NCI-H1436 treated with DMSO at 0.1 percent for 48 hours (cell line): Measurements from ENCODE around the gene SORL1-AS1.
"Not testable (repeated sequence)": the region's sequence is repeated elsewhere in the genome, so short reads cannot be mapped to it uniquely, and the experiment has no call there.

ENCODE experiments used
- DNase-seq: peaks from one replicate; lab custom pipeline; 2025; lab: John Stamatoyannopoulos, UW

Gene SORL1-AS1

DNA sequence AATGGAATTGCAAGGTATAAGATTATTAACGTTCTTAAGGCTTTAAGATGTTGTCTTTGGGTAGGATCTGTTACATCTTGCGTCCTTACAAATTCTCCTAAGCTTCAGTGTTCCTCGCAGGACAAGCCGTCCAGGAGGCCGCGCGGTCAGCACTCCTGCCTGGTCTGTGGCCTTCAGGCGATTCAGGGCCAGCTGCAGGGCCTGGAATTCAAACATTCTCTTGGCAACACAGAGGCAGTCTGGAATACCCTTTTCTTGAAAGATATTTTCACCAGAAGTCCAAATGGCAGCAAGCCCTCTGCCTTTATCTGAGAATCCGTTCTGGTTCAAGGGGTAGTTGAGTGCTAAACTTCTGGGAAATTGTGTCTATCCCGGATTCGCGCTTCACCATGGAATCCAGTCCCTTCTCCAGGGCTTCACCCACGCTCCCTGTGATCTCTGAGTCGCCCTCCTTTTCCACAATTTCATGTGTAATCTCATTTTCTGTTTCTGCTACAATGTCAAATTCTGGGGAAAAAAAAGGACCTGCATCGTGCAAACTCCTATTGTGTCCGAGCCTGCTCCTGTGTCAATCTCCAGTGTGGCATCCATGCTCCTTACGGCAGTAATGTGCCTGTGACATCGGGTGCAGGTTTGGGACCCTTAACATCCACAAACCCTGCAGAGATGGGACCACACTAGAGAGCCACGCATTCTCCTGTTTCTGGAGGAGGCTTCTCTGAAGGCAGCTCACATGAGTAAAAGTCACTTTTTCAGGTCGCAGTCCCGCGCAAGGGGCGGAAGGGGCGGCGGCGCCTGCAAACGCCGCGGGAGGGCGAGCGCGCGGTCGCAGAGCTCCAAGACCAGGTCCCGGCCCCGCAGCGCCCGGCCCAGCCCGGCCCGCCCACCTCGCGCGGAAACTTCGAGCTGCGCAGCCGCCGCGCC lies 26.0 kb downstream of the SORL1-AS1 start:
- no peak for DNase-seq

DNA sequence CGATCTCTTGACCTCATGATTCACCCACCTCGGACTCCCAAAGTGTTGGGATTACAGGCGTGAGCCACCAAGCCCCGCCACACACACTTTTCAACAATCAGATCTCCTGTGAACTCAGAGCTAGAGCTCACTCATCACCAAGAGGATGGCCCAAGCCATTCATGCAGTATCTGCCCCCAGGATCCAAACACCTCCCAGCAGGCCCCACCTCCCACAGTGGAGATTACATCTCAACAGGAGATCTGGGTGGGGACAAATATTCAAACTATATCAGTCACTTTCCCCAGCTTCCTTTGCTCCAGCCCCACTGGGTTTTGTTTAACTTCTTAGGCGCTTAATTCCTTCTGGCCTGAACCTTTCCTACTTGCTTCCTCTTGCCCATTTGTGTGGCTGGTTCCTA lies 26.9 kb downstream of the SORL1-AS1 start:
- DNase-seq: no peak

DNA sequence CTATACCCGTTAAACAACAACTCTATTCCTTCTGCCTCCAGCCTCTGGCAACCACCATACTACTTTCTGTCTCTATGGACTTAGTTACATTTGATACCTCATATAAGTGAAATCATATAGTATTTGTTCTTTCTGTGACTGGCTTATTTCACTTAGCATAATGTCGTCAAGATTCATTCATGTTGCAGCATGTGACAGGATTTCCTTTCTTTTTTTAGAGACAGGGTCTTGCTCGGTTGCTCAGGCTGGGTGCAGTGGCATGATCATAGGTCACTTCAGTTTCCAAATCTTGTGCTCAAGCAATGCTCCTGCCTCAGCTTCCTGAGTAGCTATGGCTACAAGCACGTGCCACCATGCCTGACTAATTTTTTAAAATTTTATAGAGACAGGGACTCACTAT lies 30.1 kb downstream of the SORL1-AS1 start:
- DNase-seq: no peak

DNA sequence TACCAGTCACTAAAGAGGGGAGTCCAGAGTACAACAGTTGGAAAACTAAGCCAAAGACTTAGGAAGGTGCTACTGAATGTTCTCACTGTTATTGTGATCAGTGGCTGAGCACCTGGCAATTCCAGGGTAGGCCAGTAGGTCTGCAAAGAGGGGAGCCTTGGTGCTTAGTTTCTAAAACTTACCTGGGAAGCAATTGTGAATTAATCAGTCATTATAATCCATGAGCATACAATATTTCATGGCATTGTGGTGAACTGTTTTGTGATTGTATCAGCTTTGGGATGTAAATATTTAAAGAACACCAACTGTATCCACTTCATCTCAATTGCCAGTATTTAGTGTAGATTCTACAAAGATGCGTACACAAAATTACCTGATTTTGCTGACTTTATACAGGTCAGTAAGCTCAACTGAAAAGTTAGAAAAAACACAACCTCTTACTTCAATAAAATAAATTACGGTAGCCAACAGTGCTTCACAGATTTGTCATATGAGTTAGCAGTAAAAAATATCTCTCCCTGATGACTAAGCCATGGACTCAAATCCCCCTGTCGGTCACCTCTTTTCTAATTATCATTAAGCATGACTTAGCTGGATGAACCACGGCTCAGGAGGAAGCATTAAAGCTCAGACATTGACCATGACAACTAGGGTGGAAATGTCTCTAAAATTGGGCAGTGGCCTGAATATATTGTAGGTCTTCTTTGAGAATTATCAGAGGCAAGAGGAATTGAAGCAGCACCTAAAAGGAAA lies 31.4 kb downstream of the SORL1-AS1 start:
- no peak for DNase-seq

DNA sequence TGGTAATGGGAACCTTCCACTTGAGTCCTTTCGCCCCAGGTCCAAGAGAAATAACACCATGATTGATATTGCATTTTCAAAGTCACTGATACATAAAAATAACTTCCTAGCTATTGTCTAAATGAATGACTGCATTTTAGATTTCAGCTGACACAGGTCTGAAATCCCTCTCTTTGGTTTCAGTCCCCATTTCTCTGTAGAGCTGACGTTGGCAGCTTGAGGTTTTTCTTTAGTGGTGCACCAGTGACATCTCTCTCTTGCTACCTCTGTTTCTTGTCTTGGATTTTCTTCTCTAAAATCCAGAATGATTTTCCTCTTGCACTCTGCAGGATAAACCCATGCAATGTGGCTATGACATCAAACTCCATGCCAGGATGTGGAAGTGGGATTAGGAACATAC lies 32.4 kb downstream of the SORL1-AS1 start:
- DNase-seq: no peak

DNA sequence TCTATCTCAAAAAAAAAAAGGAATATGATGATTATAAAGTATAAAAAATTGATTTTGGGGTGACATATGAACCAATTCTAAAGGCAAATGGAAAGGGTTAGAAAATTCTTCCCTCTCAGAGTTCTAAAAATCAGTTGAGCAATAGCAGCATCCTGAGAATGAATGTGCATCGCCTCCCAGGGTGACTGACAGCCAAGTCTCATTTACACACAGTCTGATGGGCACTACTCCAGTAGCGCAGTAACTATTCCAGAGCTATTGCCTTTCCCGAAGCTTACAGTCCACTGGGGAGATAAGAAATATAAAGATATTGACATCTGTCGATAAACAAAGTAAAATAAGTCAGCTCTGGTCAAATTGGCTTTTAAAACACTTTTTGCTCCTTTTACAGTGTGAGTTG lies 32.9 kb downstream of the SORL1-AS1 start:
- no peak for DNase-seq

DNA sequence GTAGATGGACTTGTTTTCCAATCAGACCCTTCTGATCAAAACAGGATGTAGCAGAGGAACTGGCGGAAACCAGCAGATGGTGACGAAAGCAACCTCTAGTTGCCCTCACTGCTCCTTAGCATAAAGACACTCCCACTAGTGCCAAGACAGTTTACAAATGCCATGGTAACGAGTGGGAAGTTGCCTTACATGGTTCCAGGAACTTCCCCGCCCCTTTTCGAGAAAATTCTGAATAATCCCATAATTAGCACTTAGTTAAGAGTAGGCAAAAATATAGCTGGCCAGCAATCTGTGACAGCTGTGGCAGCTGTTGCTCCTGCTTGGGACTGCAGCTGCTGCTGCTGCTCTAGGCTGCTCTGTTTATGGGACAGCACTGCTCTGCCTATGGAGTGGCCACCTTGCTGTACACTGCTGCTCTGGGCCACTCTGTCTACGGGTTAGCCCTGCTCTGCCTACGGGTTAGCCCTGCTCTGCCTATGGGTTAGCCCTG lies 34.1 kb downstream of the SORL1-AS1 start:
- DNase-seq: no peak

DNA sequence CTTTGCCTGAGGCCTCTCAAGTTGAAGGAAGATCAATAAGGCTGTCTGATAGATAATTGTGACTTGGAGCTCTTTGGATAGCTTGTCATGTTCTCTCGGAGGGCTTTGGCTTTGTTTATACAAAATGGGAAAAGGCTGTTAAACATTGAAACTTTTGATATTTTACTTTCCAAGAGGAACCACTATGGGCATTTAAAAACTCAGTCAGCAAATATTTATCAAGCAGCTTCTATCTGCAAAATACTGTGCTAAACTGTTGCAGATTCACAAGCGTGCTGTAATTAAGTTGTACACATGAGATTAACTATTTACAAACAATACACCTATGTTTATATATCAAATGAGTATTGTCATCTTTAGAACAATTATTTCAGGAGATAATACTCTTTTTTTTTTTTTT lies 35.2 kb downstream of the SORL1-AS1 start:
- DNase-seq: no peak

DNA sequence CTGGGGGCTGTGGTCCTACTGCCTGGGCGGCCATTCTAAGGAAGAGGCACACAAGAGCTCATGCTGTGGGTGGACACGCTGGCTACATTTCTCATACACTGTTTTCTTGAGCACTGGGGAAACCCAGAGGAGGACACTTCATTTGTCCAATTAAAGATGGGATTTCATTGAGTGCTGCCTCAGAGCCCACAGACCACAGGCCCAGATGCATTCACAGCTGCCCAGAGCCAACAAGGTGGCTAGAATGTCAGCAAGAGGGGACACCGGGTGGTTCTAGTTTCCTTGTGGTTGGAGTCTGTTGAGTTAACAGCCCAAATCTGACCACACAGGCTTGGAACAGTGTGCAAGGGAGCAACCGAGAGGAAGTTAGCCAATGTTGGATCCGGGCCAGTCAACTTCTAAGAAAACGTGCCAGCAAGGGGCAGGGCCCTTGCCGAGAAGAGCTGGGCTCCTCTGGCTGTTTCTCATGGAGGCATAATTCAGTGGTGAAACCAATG lies 35.7 kb downstream of the SORL1-AS1 start:
- DNase-seq: no peak

DNA sequence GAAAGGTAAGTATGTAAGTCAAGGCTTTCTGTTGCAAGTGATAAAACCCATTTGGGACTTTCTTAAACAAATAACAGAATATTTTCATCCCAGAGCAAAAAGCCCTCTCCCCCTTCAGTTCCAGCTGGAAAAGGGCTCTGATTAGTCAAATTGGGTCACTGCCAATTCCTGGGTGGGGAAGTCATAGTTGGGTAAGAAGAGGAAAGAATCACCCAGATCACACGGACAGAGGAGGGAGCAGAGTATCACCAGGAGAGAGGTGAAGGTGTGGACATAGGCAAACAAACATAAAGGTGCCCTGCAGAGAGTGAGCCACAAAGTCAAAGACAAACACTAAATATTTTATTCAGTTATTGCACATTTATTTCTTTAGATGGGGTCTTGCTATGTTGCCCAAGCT lies 36.9 kb downstream of the SORL1-AS1 start:
- no peak for DNase-seq

DNA sequence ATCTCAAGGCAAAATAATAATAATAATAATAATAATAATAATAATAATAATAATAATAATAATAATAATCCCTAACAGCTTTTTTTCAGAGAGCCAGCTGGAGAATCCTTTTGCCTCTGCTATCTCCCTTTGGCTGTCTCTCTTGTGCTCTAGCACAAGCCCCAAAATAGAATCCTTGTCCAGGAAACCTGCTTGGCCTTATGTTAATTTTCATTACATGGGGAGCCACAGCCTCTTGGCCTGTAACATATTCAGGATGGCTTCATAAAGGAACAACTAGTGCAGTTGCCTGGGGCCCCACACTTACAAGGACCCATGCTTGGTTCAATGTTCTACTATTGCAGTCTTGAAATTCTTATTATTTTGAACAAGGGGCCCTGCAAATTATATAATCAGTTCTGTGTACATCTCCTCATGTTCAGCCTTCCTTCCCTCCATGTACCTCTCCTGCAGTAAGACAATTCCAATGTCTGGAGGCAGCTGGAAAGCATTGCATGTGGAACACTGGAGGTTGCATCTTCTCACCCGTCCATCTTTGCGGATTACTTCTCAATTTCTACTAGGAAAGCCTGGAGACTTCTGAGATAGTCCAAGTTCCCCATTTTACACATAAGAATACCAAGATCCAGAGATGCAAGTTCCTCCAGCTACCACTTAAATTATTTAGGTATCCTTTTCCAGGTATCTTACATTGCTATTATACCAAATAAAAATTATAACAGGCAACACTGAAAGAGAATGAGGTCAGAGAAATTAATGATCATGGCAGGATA lies 38.4 kb downstream of the SORL1-AS1 start:
- DNase-seq: no peak

DNA sequence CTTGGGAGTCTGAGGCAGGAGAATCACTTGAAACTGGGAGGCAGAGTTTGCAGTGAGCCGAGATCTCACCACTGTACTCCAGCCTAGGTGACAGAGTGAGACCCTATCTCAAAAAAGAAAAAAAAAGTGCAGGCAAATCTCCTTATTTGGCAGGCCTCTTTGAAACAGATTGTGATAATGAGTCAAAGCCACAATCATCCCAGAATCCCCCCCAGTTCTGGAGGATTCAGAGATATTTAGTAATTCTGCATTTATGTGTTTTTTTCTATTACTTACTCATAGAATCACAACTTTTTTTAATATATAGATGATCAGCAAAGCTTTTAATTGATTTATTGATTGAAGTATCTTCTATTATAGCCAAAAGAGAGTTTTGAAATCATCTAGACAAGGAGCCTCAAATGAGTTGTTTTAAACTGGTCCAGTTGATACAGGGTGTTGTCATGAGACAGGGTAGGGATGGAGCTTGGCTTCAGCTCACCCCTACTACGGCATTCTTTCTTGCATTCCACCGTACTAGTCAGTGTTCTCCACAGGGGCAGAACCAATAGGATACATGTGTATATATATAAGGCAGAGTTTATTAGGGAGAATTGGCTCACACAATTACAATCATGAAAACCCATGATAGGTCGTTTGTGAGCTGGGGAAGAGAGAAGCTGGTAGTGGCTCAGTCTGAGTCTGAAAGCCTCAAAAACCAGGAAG lies 39.9 kb downstream of the SORL1-AS1 start:
- DNase-seq: no peak

DNA sequence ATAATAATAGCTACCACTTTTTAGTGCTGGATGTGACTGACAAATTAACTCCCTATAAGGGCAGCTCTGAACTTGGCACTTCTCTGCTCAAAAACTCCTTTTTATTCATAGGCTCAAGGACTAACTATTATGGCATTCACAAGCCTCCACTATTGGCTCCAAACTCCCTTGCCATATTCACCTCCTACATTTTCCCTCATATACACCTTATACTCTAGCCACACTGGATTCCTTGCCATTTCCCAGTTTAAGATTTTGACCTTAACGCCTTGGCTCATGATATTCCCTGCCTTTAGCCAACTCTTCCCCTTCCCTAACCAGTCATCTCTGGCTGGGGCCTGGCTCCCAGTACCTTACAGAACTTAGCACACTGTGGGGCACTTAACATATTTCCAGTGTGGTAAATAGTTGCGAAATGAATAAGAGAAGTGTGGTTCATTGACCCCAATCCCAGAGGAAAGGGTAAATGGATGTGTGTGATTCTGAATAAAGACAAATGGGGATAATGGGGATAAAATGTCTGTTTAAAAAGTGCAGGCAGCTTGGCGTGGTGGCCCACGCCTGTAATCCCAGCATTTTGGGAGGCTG lies 40.7 kb downstream of the SORL1-AS1 start:
- no peak for DNase-seq

DNA sequence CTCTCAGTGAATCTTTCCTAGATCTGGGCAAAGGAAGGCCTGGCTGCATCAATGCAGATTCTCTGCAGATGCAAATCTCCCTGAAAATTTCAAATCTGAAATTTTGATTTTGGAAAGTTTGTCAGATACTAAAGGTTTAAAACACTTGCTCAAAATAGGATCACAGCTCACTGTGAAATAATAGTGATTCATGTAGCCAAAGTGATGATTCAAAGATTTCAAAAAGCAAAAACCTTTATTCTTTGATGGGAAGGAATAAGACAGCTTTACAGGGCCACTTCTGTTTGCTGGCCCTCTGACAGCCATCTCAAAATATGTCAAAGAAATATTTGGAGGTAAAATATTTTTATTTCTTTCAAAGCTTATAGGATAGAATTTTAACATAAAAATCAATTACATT lies 41.4 kb downstream of the SORL1-AS1 start:
- not testable (repeated sequence) for DNase-seq

DNA sequence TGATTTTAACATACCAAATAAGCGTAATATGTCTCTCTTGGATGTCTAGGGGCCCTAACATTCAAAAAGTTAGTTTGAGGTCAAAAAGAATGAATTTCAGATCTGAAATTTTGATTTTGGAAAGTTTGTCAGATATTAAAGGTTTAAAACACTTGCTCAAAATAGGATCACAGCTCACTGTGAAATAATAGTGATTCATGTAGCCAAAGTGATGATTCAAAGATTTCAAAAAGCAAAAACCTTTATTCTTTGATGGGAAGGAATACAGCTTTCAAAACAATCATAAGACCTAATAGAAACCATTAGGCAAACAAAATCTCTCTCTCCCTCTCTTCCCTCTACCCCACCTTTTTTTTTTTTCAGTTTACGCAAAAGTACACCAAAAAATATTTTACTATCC lies 42.7 kb downstream of the SORL1-AS1 start:
- DNase-seq: not testable (repeated sequence)

DNA sequence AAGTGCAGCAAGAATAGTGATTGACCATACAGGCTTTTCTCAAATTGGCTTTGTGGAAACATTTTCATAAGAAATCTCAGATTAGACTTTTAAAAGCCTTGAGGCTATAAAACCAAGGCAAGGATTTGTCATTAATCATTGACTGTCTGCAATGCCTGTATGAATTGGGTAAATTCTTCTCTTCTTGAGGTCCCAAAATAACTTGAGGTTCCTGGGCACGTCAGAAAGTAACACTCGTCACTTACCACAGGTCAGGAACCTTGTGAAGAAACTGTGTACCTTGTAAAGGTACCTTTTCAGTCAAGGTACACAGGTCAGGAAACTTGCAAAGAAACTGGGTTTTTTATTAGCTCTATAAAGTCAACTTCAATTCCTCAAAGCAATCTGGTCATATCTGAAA lies 43.9 kb downstream of the SORL1-AS1 start:
- DNase-seq: no peak

DNA sequence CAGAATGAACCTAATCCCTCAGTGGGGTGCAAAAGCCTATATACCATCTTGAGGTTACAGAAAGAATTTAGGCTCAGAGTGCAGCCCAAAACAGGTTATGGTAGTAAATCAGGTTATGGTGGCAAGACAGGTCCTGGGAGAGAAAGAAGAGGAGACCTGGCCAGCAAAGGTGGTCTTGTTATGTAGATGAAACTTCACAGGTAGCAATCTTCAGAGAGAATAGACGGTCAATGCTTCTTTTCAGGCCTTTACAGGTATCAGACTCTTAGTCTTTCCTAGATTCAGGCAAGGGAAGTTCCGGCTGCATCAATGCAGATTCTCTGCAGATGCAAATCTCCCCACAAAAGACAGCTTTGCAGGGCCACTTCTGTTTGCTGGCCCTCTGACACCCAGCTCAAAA lies 46.5 kb downstream of the SORL1-AS1 start:
- no peak for DNase-seq

DNA sequence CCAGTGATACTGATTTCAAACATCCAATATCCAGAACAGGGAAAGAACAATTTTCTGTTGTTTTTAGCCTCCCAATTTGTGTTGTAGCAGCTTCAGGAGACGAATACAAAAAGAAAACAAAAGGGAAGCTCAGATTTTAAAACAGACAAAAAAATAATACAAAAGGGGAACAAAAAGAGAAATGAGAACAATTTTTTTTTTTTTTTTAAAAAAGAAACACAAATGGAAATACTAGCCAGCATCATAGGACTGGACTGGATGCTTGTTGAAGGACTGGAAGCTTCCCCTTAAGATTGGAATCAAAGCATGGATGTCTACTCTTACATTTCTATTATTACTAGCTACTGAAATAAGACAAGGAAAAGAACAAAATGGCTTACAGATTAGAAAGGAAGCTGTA lies 47.1 kb downstream of the SORL1-AS1 start:
- DNase-seq: no peak

DNA sequence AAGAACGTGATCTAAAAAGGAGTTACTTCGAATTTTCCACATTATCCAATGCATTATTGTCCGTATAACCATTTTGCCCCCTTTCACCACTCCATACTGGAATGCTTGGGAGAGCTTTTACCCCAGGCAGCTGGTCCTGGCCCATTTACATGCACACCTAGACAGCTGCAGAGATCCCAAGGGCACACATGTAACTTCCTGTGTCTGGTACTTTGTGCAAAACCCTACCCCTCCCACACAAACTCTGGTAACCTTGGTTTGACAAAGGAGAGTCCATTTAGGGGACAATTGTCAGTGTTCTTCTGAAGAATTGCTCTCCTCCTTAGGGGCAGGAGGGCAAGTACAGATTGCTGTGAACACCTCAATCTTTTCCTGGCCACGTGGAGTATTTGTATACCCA lies 58.0 kb downstream of the SORL1-AS1 start:
- DNase-seq: no peak

DNA sequence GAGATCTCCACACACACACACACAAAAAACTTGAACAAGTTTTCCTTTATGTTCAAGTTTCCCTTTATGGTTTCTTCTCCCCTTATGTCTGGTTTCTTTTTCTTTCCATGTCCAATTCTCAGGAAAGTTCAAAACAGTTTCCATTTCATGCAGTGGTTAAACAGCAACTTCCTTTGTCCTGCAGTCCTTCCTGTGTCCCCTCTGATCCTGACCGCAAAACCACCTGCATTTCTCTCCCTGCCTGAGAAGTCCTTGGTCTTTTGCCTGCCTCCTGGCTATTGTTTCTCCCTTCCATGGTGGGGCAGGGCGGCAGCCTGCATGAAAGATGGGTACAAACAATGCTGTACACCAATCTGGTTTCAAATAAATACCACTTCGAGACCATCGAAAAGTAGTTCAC lies 58.9 kb downstream of the SORL1-AS1 start:
- DNase-seq: no peak

DNA sequence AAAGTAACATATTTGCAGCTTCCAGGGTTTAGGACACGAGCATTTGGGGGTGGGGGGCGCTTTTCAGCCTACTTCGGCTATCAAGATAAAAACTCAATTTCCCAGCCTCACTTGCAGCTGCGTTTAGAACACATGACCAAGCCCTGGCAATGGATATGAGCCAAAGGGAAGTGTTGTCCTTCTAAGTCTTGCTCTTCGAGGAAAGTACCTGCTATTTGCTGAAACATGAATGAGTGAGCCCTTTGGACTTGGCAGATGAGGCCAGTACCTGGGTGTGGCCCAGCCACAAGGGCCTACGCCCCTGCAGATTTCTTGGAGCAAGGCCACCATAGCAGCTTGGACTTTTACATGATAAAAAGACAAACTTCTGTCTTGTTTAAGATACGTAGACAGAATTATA lies 60.9 kb downstream of the SORL1-AS1 start:
- no peak for DNase-seq
